OCI-LY3 (cell line): ENCODE measurements around the gene MAP1LC3B2.
A peak's percentile ranks its signal among the peaks of the same experiment; 100 is the strongest.

Source experiments
- H2AFZ ChIP-seq: fragments of 200-600, 300-600 bp; shearing (Covaris generic); 2 replicates; pipeline ENCODE4 v1.6.0; 2014; ENCODE audit warnings: antibody characterized with exemption, low read depth, low read length
- H3K27ac ChIP-seq: fragments of 200-600, 300-600 bp; sonication (generic); 2 replicates; pipeline ENCODE4 v1.5.1; 2014; ENCODE audit warnings: mild to moderate bottlenecking, low read length, moderate library complexity, mixed read lengths
- H3K27me3 ChIP-seq: fragments of 200-600, 300-600 bp; sonication (generic); 2 replicates; pipeline ENCODE4 v1.6.1; 2014; ENCODE audit warnings: low read depth, low read length, mixed read lengths
- H3K36me3 ChIP-seq: fragments of 200-600, 300-600 bp; sonication (generic); replicated peaks from 2 replicates; pipeline ENCODE3; 2014; ENCODE audit warnings: low read depth, low read length, mixed read lengths
- H3K4me1 ChIP-seq: fragments of 300-600, 200-600 bp; sonication (generic); 2 replicates; pipeline ENCODE4 v1.6.1; 2014; ENCODE audit warnings: low read length, mixed read lengths
- H3K4me2 ChIP-seq: fragments of 200-600, 300-600 bp; sonication (generic); 2 replicates; pipeline ENCODE4 v1.6.1; 2014; ENCODE audit warnings: low read length, mixed read lengths
- H3K4me3 ChIP-seq: fragments of 300-600, 200-600 bp; sonication (generic); 2 replicates; pipeline ENCODE4 v1.5.1; 2014; ENCODE audit warnings: antibody characterized with exemption, mild to moderate bottlenecking, low read length, moderate library complexity
- H3K79me2 ChIP-seq: fragments of 300-600, 200-600 bp; shearing (Covaris generic); 2 replicates; pipeline ENCODE4 v1.6.1; 2014; ENCODE audit warnings: mild to moderate bottlenecking, low read length, mixed read lengths
- H3K9ac ChIP-seq: fragments of 300-600, 200-600 bp; shearing (Covaris generic); 2 replicates; pipeline ENCODE4 v1.6.0; 2014; ENCODE audit warnings: mild to moderate bottlenecking, low read length, moderate library complexity
- H3K9me3 ChIP-seq: fragments of 200-600, 300-600 bp; shearing (Covaris generic); 2 replicates; pipeline ENCODE4 v1.6.1; 2014; ENCODE audit warnings: low read length, mixed read lengths; ENCODE audit not compliant: insufficient read depth
- H4K20me1 ChIP-seq: fragments of 200-600, 300-600 bp; sonication (generic); 2 replicates; pipeline ENCODE4 v1.6.1; 2016; ENCODE audit warnings: low read length, mixed read lengths; ENCODE audit not compliant: insufficient read depth
- EZH2phosphoT487 ChIP-seq: fragments of 200-600 bp; shearing (Covaris generic); IDR thresholded peaks from 2 replicates; pipeline ENCODE4 v1.6.1; 2018; ENCODE audit warnings: antibody characterized with exemption, mixed run types, low read depth
- TF ChIP-seq, protein P1 (sequence below): fragments of 200-600, 300-600 bp; sonication (generic); IDR thresholded peaks from 2 replicates; pipeline ENCODE4 v1.5.1; 2014; ENCODE audit warnings: antibody characterized with exemption, low read length, low read depth

MAP1LC3B2 gene

DNA sequence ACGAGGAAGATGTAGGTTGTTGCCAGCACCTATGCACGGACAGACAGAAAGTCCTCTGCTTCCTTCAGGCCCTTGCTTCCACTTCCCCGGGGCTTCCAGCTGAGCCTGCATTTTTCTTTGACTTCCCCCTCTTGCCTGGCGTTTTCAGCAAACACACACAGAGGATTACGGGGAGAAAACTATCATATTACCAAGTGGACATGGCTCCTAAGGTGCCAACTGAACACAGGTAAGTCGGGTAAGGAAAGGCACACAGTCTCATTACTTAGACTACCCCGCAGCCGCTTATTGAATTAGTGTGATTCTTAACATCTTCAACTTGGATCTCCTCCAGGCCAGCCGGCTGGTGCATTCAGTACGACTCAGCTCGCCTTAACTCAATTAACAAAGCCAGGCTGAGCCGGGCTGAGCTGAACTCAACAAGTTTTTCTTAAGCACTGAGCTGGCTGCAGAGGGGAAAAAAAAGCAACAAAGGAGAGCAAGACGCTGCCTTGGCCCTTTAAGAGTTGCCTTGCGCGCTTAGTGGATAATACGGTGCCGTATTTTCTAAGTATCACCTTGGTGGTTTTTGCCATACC lies 19.2 kb upstream of the MAP1LC3B2 start:
- no peak for TF ChIP-seq EZH2phosphoT487
- TF ChIP-seq, protein P1, sequence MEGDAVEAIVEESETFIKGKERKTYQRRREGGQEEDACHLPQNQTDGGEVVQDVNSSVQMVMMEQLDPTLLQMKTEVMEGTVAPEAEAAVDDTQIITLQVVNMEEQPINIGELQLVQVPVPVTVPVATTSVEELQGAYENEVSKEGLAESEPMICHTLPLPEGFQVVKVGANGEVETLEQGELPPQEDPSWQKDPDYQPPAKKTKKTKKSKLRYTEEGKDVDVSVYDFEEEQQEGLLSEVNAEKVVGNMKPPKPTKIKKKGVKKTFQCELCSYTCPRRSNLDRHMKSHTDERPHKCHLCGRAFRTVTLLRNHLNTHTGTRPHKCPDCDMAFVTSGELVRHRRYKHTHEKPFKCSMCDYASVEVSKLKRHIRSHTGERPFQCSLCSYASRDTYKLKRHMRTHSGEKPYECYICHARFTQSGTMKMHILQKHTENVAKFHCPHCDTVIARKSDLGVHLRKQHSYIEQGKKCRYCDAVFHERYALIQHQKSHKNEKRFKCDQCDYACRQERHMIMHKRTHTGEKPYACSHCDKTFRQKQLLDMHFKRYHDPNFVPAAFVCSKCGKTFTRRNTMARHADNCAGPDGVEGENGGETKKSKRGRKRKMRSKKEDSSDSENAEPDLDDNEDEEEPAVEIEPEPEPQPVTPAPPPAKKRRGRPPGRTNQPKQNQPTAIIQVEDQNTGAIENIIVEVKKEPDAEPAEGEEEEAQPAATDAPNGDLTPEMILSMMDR = no peak

DNA sequence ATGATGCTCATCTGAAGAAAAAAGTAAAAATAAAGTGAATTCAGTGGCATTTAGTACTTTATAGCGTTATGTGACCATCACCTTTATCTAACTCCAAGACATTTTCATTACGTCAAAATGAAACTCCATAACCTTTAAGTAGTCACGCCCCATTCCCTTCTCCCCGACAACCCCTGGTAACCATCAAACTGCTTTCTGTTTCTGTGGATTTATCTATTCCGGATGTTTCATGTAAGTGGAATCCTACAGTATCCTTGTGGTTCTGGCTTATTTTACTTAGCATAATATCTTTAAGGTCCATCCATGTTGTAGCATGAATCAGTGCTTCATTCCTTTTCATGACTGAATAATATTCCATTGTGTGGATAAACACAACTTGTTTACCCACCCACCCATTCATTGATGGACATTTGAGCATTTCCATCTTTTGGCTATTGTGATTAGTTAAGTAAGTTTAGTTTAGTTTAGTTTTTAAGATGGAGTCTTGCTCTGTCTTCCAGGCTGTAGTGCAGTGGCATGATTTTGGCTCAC lies 18.5 kb upstream of the MAP1LC3B2 start:
- peaks cover 49% of the 10 kb centered on the region for H3K4me1 ChIP-seq

More for the DNA sequence above, 19.2 kb upstream of the MAP1LC3B2 start:
- H4K20me1 ChIP-seq = no peaks in the 10 kb centered on the region
- peak overlapping the region; percentile 4 for H3K4me3 ChIP-seq
- H3K27ac ChIP-seq = no peak overlapping the region
- H2AFZ ChIP-seq = no peak overlapping the region
- H3K9me3 ChIP-seq = no peaks in the 10 kb centered on the region
- H3K4me1 ChIP-seq = peaks cover 49% of the 10 kb centered on the region
- H3K4me2 ChIP-seq = peak overlapping the region; percentile 97
- H3K27me3 ChIP-seq = peaks cover 4% of the 10 kb centered on the region; the same call in 1 of the 2 replicates
- H3K36me3 ChIP-seq = no peaks in the 10 kb centered on the region
- no peaks in the 10 kb centered on the region for H3K79me2 ChIP-seq
- no peak overlapping the region for H3K9ac ChIP-seq

DNA sequence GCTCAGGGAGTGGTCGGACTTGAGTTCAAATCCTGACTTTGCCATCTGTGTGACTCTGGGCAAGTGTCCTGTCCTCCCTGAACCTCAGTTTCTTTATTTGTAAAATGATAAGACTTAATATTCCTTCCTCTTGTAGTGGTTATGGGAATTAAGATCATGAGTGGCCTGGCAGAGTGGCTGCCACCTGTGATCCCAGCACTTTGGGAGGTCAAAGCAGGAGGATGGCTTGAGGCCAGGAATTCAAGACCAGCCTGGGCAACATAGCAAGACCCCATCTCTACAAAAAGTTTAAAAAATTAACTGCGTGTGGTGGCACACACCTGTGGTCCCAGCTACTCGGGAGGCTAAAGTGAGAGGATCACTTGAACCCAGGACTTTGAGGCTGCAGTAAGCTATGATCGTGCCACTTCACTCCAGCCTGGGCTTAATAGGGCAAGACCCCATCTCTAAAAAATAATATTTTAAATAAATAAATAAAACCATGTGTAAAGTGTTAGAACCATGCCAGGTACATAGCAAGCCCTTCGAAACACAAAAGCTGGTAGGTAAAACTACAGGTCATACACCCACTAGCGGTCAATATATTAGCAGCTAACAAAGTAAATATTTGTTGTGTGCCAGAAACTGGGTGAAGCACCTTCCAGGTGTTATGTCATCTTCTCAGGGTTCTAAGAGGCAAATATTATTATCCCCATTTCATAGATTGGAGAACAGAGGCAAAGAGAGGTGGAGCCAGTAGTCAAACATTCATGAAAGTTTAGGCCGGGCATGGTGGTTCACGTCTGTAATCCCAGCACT lies 17.4 kb upstream of the MAP1LC3B2 start:
- Histone ChIP-seq H3K9me3 (no peaks in the 10 kb centered on the region), H4K20me1 (no peaks in the 10 kb centered on the region), H3K27me3 (peaks cover 9% of the 10 kb centered on the region), H3K9ac (no peak overlapping the region), H3K4me2 (no peak overlapping the region), H3K4me3 (no peak overlapping the region), H3K27ac (no peak overlapping the region), H2AFZ (no peak overlapping the region), H3K4me1 (peaks cover 40% of the 10 kb centered on the region), H3K36me3 (no peaks in the 10 kb centered on the region), H3K79me2 (no peaks in the 10 kb centered on the region)
- TF ChIP-seq, protein P1 = no peak

More for the DNA sequence above, 18.5 kb upstream of the MAP1LC3B2 start:
- H3K27me3 ChIP-seq = peaks cover 9% of the 10 kb centered on the region
- TF ChIP-seq, protein P1 = no peak
- no peak for TF ChIP-seq EZH2phosphoT487
- no peak overlapping the region for H3K27ac ChIP-seq
- H4K20me1 ChIP-seq = no peaks in the 10 kb centered on the region
- no peaks in the 10 kb centered on the region for H3K36me3 ChIP-seq
- no peaks in the 10 kb centered on the region for H3K79me2 ChIP-seq
- H3K9me3 ChIP-seq = no peaks in the 10 kb centered on the region
- H2AFZ ChIP-seq = no peak overlapping the region
- H3K9ac ChIP-seq = no peak overlapping the region
- peak overlapping the region; percentile 97; the same call in 1 of the 2 replicates for H3K4me2 ChIP-seq
- H3K4me3 ChIP-seq = no peak overlapping the region

DNA sequence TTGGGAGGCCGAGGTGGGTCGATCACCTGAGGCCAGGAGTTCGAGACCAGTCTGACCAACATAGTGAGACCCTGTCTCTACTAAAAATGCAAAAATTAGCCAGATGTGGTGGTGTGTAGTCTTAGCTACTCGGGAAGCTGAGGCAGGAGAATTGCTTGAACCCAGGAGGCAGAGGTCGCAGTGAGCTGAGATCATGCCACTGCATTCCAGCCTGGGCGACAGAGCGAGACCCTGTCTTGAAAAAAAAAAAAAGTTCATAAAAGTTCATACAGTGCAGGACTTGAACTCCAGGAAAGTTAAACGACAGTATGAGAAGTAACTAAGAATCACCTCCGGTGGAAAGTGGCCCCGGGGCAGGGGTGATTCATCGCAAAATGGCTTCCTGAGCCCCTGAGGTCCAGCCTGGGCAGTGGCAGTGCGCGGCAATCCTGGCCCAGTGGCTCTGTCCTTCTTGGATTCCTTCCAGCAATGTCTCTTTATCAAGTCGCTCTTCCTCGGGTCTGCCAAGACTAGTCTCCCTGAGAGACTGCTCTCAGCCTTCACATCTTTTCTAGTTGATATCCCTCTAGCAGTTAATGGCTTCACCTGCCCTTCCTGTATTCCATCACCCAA lies 16.7 kb upstream of the MAP1LC3B2 start:
- Histone ChIP-seq H3K4me2 (no peak overlapping the region), H3K27ac (no peak overlapping the region), H3K9me3 (no peaks in the 10 kb centered on the region), H3K79me2 (no peaks in the 10 kb centered on the region), H3K27me3 (peaks cover 9% of the 10 kb centered on the region), H3K36me3 (no peaks in the 10 kb centered on the region), H4K20me1 (no peaks in the 10 kb centered on the region), H2AFZ (no peak overlapping the region), H3K9ac (no peak overlapping the region), H3K4me3 (no peak overlapping the region), H3K4me1 (peaks cover 33% of the 10 kb centered on the region)
- no peak for TF ChIP-seq EZH2phosphoT487
- TF ChIP-seq, protein P1 = no peak
